Measurements from ENCODE around the gene MFN2. TPM values are rescaled to one million over a fixed set of nuclear protein-coding genes. Genes with fewer than 3 reads are reported as not detected.

Gene MFN2
- total RNA-seq, 1 experiment from 2014 or later: 104 TPM

GRCh38 chr1:12022036-12022435 is 41.8 kb downstream of the MFN2 start:
- Histone ChIP-seq H3K4me3 (ENCODE audit: low read depth in 2 of 2, low read length in 2 of 2) (no peak overlapping the region), H3K36me3 (ENCODE audit: control insufficient read depth, insufficient read depth, low read length) (no peaks in the 10 kb centered on the region), H3K9me3 (ENCODE audit: control insufficient read depth, insufficient read depth, low read depth, low read length) (no peaks in the 10 kb centered on the region), H3K27me3 (ENCODE audit: control insufficient read depth, insufficient read depth, low read length) (no peaks in the 10 kb centered on the region), H3K4me1 (ENCODE audit: control insufficient read depth, insufficient read depth, low read length) (no peaks in the 10 kb centered on the region), H3K27ac (ENCODE audit: low read length) (no peak overlapping the region)
- ChIA-PET POLR2A (interaction anchor here (1.0 kb wide), 1 partner anchor 11 kb away, joined by 4 read pairs; no protein-coding TSS in a partner anchor), CTCF (interaction anchor here (0.5 kb wide), 1 partner anchor 25 kb away, joined by 4 read pairs; no protein-coding TSS in a partner anchor)
- no peak for TF ChIP-seq TCF7L2 (IDR thresholded peaks at IDR 0.05; ENCODE audit: low read depth, low read length)
- intact Hi-C loops (cut with micrococcal nuclease; ENCODE audit: unreplicated experiment): no loop called here
- DNase-seq (ENCODE audit: low read depth, low spot score) (no peak), ATAC-seq (no peak)
- in situ Hi-C loops (cut with HindIII; ENCODE audit: low pct_unique_long_range_greater_than_20kb, low sequenced_read_pairs): no loop called here
- BruUV-seq (replicated peaks): no TSS peak

- intact Hi-C loops (cut with micrococcal nuclease; ENCODE audit: unreplicated experiment): no loop called here
- no peak overlapping the region for H3K27ac ChIP-seq (ENCODE audit: low read length)
- DNase-seq (ENCODE audit: low read depth, low spot score) (no peak), ATAC-seq (no peak)
- H3K9me3 ChIP-seq (ENCODE audit: control insufficient read depth, insufficient read depth, low read depth, low read length): no peaks in the 10 kb centered on the region
- ChIA-PET CTCF (interaction anchor here (0.7 kb wide), 1 partner anchor 67 kb away, joined by 10 read pairs; no protein-coding TSS in a partner anchor), POLR2A (no interaction called here)
- BruUV-seq (replicated peaks): no TSS peak
- H3K4me3 ChIP-seq (ENCODE audit: low read depth in 2 of 2, low read length in 2 of 2): no peak overlapping the region
- in situ Hi-C loops (cut with HindIII; ENCODE audit: low pct_unique_long_range_greater_than_20kb, low sequenced_read_pairs): no loop called here
- TF ChIP-seq TCF7L2 (IDR thresholded peaks at IDR 0.05; ENCODE audit: low read depth, low read length) (no peak), CTCF (IDR thresholded peaks at IDR 0.05) (no peak), SIN3A (IDR thresholded peaks at IDR 0.05; ENCODE audit: borderline replicate concordance, insufficient read depth, low read depth, low read length) (no peak), POLR2AphosphoS5 (IDR thresholded peaks at IDR 0.05; ENCODE audit: low read depth, low read length) (no peak), REST (IDR thresholded peaks at IDR 0.05; ENCODE audit: insufficient read depth in 1 of 2, low read depth in 2 of 2, low read length in 1 of 2) (no peak)
- H3K4me1 ChIP-seq (ENCODE audit: control insufficient read depth, insufficient read depth, low read length): no peaks in the 10 kb centered on the region
- no peaks in the 10 kb centered on the region for H3K27me3 ChIP-seq (ENCODE audit: control insufficient read depth, insufficient read depth, low read length)
- no peaks in the 10 kb centered on the region for H3K36me3 ChIP-seq (ENCODE audit: control insufficient read depth, insufficient read depth, low read length)
Measured at GRCh38 chr1:12026586-12026985, 46.3 kb downstream of the MFN2 start.

GRCh38 chr1:12028248-12028647 is 48.0 kb downstream of the MFN2 start:
- no peaks in the 10 kb centered on the region for H3K4me1 ChIP-seq (ENCODE audit: control insufficient read depth, insufficient read depth, low read length)
- H3K27ac ChIP-seq (ENCODE audit: low read length): no peak overlapping the region
- no peak overlapping the region for H3K4me3 ChIP-seq (ENCODE audit: low read depth in 2 of 2, low read length in 2 of 2)
- CTCF ChIA-PET: no interaction called here
- intact Hi-C loops (cut with micrococcal nuclease; ENCODE audit: unreplicated experiment): no loop called here
- in situ Hi-C loops (cut with HindIII; ENCODE audit: low pct_unique_long_range_greater_than_20kb, low sequenced_read_pairs): no loop called here
- DNase-seq (ENCODE audit: low read depth, low spot score): no peak
- BruUV-seq (replicated peaks): no TSS peak
- ATAC-seq: no peak
- no peaks in the 10 kb centered on the region for H3K27me3 ChIP-seq (ENCODE audit: control insufficient read depth, insufficient read depth, low read length)
- no peaks in the 10 kb centered on the region for H3K9me3 ChIP-seq (ENCODE audit: control insufficient read depth, insufficient read depth, low read depth, low read length)
- TF ChIP-seq SIN3A (IDR thresholded peaks at IDR 0.05; ENCODE audit: borderline replicate concordance, insufficient read depth, low read depth, low read length) (no peak), REST (IDR thresholded peaks at IDR 0.05; ENCODE audit: insufficient read depth in 1 of 2, low read depth in 2 of 2, low read length in 1 of 2) (no peak), POLR2AphosphoS5 (IDR thresholded peaks at IDR 0.05; ENCODE audit: low read depth, low read length) (no peak), CTCF (IDR thresholded peaks at IDR 0.05) (no peak), TCF7L2 (IDR thresholded peaks at IDR 0.05; ENCODE audit: low read depth, low read length) (no peak)
- POLR2A ChIA-PET: no interaction called here
- no peaks in the 10 kb centered on the region for H3K36me3 ChIP-seq (ENCODE audit: control insufficient read depth, insufficient read depth, low read length)
